GM18868 (cell line): ENCODE measurements around the gene MRPL53.
"Not testable (repeated sequence)": the region's sequence is repeated elsewhere in the genome, so short reads cannot be mapped to it uniquely, and the experiment has no call there.

Experiments used
- ATAC-seq: cut with Tn5 transposase; IDR thresholded peaks from one replicate; pipeline ENCODE4 v1.9.1; 2021; ENCODE audit warnings: mild to moderate bottlenecking, moderate library complexity; ENCODE audit not compliant: unreplicated experiment

The MRPL53 gene

GRCh38 chr2:74454654-74455511 lies 17.6 kb downstream of the MRPL53 start, which contains the start of gene INO80B:
Gene INO80B (plus strand): TSS chr2:74455087. CDS start chr2:74455117, 30 bp downstream.
- ATAC-seq: peak; percentile 41

- ATAC-seq: no peak
Observed at GRCh38 chr2:74450570-74451190, 21.8 kb downstream of the MRPL53 start.

- no peak for ATAC-seq
Observed at GRCh38 chr2:74448771-74449170, 23.7 kb downstream of the MRPL53 start.

- ATAC-seq: no peak
Observed at GRCh38 chr2:74447230-74447999, 25.1 kb downstream of the MRPL53 start.

- ATAC-seq: no peak
Observed at GRCh38 chr2:74444498-74445318, 27.8 kb downstream of the MRPL53 start.

- not testable (repeated sequence) for ATAC-seq
Observed at GRCh38 chr2:74442483-74443297, 29.8 kb downstream of the MRPL53 start.

- no peak for ATAC-seq
Observed at GRCh38 chr2:74441690-74442482, 30.6 kb downstream of the MRPL53 start, which contains the start of gene RTKN. Gene RTKN (minus strand): TSS chr2:74441937. CDS start chr2:74441816, 121 bp downstream.

GRCh38 chr2:74441170-74441689 lies 31.2 kb downstream of the MRPL53 start:
- ATAC-seq: no peak

- ATAC-seq: peak; percentile 92
Observed at GRCh38 chr2:74440378-74441169, 31.9 kb downstream of the MRPL53 start.

- ATAC-seq: no peak
Observed at GRCh38 chr2:74439803-74440377, 32.6 kb downstream of the MRPL53 start.

GRCh38 chr2:74439373-74439772 lies 33.1 kb downstream of the MRPL53 start:
- no peak for ATAC-seq

GRCh38 chr2:74438248-74438647 lies 34.2 kb downstream of the MRPL53 start:
- ATAC-seq: no peak

GRCh38 chr2:74436848-74437695 lies 35.4 kb downstream of the MRPL53 start:
- ATAC-seq: no peak

- no peak for ATAC-seq
Observed at GRCh38 chr2:74436111-74436805, 36.2 kb downstream of the MRPL53 start.

- ATAC-seq: no peak
Observed at GRCh38 chr2:74430502-74430901, 42.0 kb downstream of the MRPL53 start.
